Hepatocyte (in vitro differentiated cells): ENCODE data around the gene CD81.

Experiments
- CTCF ChIP-seq: fragments of 200-600 bp; sonication (generic); IDR thresholded peaks from 2 replicates; pipeline ENCODE4 v1.5.1; 2016; ENCODE audit warnings: antibody characterized with exemption, mild to moderate bottlenecking; ENCODE audit not compliant: poor library complexity
- EZH2 ChIP-seq: fragments of 200-600 bp; sonication (generic); IDR thresholded peaks from 2 replicates; pipeline ENCODE4 v1.6.1; 2016; ENCODE audit warnings: antibody characterized with exemption, mild to moderate bottlenecking, borderline replicate concordance
- EZH2phosphoT487 ChIP-seq: fragments of 200-600 bp; sonication (generic); IDR thresholded peaks from one replicate; pipeline ENCODE4 v1.6.1; 2018; ENCODE audit warnings: antibody characterized with exemption, mild to moderate bottlenecking, low read depth, moderate library complexity; ENCODE audit not compliant: unreplicated experiment, severe bottlenecking

- TF ChIP-seq CTCF (no peak), EZH2 (no peak), EZH2phosphoT487 (no peak)
These were observed 30.4 kb upstream of the CD81 start for GRCh38 chr11:2346586-2347307.
